ENCODE measurements around the gene NRBP1.

- TF ChIP-seq CTCF (conservative IDR thresholded peaks at IDR 0.05; ENCODE audit: low read length) (no peak), EZH2phosphoT487 (IDR thresholded peaks at IDR 0.05; ENCODE audit: borderline replicate concordance, low read depth, low read length) (no peak)
Observed at GRCh38 chr2:27400348-27401135, 27.9 kb upstream of the NRBP1 start.
